Measurements from ENCODE around the gene TMEM18. TPM values are rescaled to one million over a fixed set of nuclear protein-coding genes. Genes with fewer than 3 reads are reported as not detected.

TMEM18 gene
- total and polyA plus RNA-seq, 2 of the 13 experiments (the other 11 are each of a cell fraction or from before 2014, with no cell fraction given), result 45.9 to 49.4 TPM

- TF ChIP-seq, protein P1, sequence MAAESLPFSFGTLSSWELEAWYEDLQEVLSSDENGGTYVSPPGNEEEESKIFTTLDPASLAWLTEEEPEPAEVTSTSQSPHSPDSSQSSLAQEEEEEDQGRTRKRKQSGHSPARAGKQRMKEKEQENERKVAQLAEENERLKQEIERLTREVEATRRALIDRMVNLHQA (CRISPR knock-in tag; IDR thresholded peaks at IDR 0.05), result 0 out of 2 replicates have a peak, but pooled peaks have one; percentile 25
- peak; percentile 82; the same call in 1 of the 2 replicates for TF ChIP-seq RFXANK (CRISPR knock-in tag; IDR thresholded peaks at IDR 0.05)
- TF ChIP-seq ZNF788 (CRISPR knock-in tag; IDR thresholded peaks at IDR 0.05; ENCODE audit: borderline replicate concordance), result peak; percentile 96
- TF ChIP-seq ZNF143 (CRISPR knock-in tag; IDR thresholded peaks at IDR 0.05), result 0 out of 2 replicates have a peak, but pooled peaks have one; percentile 48
- TF ChIP-seq, protein P2, sequence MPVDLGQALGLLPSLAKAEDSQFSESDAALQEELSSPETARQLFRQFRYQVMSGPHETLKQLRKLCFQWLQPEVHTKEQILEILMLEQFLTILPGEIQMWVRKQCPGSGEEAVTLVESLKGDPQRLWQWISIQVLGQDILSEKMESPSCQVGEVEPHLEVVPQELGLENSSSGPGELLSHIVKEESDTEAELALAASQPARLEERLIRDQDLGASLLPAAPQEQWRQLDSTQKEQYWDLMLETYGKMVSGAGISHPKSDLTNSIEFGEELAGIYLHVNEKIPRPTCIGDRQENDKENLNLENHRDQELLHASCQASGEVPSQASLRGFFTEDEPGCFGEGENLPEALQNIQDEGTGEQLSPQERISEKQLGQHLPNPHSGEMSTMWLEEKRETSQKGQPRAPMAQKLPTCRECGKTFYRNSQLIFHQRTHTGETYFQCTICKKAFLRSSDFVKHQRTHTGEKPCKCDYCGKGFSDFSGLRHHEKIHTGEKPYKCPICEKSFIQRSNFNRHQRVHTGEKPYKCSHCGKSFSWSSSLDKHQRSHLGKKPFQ (CRISPR knock-in tag; IDR thresholded peaks at IDR 0.05; ENCODE audit: insufficient replicate concordance), result peak; percentile 75
- peak; percentile 24; the same call in 1 of the 2 replicates for TF ChIP-seq SOX13 (IDR thresholded peaks at IDR 0.05)
- peak in 1 of 2 experiments; percentile 22; a peak in 1 of 4 replicates for TF ChIP-seq SOX13 (CRISPR knock-in tag; conservative IDR thresholded peaks at IDR 0.05 in 1 of 2, IDR thresholded peaks at IDR 0.05 in 1 of 2)
- TF ChIP-seq ZNF800 (CRISPR knock-in tag; IDR thresholded peaks at IDR 0.05), result peak; percentile 84
- peak; percentile 77; the same call in 1 of the 2 replicates for TF ChIP-seq ZNF30 (CRISPR knock-in tag; IDR thresholded peaks at IDR 0.05)
- peak; percentile 69 for TF ChIP-seq NR2C2 (CRISPR knock-in tag; IDR thresholded peaks at IDR 0.05; ENCODE audit: borderline replicate concordance)
- no peak for TF ChIP-seq NONO (IDR thresholded peaks at IDR 0.05)
- TF ChIP-seq NONO (CRISPR knock-in tag; conservative IDR thresholded peaks at IDR 0.05), result peak; percentile 97
- TF ChIP-seq STAG1 (CRISPR knock-in tag; IDR thresholded peaks at IDR 0.05), result 0 out of 2 replicates have a peak, but pooled peaks have one; percentile 11
- TF ChIP-seq ZNF224 (CRISPR knock-in tag; IDR thresholded peaks at IDR 0.05), result peak; percentile 65; the same call in 1 of the 2 replicates
- peak; percentile 93 for TF ChIP-seq CBX1 (IDR thresholded peaks at IDR 0.05; ENCODE audit: low read depth)
- TF ChIP-seq AGO2 (optimal IDR thresholded peaks at IDR 0.05; ENCODE audit: low read depth, low read length), result peak; percentile 87
- TF ChIP-seq ZKSCAN1 (IDR thresholded peaks at IDR 0.05; ENCODE audit: low read length), result peak; percentile 6; the same call in 1 of the 2 replicates
- no peak for TF ChIP-seq KLF13 (CRISPR knock-in tag; IDR thresholded peaks at IDR 0.05)
- peak; percentile 91 for TF ChIP-seq NKX3-1 (CRISPR knock-in tag; IDR thresholded peaks at IDR 0.05)
- TF ChIP-seq HHEX (CRISPR knock-in tag; IDR thresholded peaks at IDR 0.05), result no peak
Observed at GRCh38 chr2:677056-677958, at the start of gene TMEM18 (continued).

All from HepG2 (cell line).